IPS-20b (cell line): ENCODE results near the gene SPRY4.
A peak's percentile ranks its signal among the peaks of the same experiment; 100 is the strongest.

Experiments used
- H3K27ac ChIP-seq: one replicate; pipeline ENCODE4 v1.5.1; 2013; ENCODE audit warnings: low read length
- H3K27me3 ChIP-seq: 2 replicates; pipeline ENCODE4 v1.6.1; 2013; ENCODE audit warnings: mild to moderate bottlenecking, low read length, inconsistent platforms; ENCODE audit not compliant: insufficient read depth
- H3K36me3 ChIP-seq: 2 replicates; pipeline ENCODE4 v1.6.1; 2013; ENCODE audit warnings: low read depth, mild to moderate bottlenecking, inconsistent platforms, low read length, moderate library complexity; ENCODE audit not compliant: insufficient read depth
- H3K4me1 ChIP-seq: 2 replicates; pipeline ENCODE4 v1.6.1; 2013; ENCODE audit warnings: mild to moderate bottlenecking, control low read depth, inconsistent platforms, low read length, moderate library complexity; ENCODE audit not compliant: insufficient read depth
- H3K4me3 ChIP-seq: 2 replicates; pipeline ENCODE4 v1.5.1; 2013; ENCODE audit warnings: mild to moderate bottlenecking, low read length, inconsistent platforms
- H3K9ac ChIP-seq: 2 replicates; pipeline ENCODE4 v1.6.1; 2013; ENCODE audit warnings: low read depth, mild to moderate bottlenecking, inconsistent platforms, low read length, moderate library complexity
- H3K9me3 ChIP-seq: 2 replicates; pipeline ENCODE4 v1.6.1; 2013; ENCODE audit warnings: mild to moderate bottlenecking, low read depth, low read length, inconsistent platforms; ENCODE audit not compliant: insufficient read depth

The SPRY4 gene

GRCh38 chr5:142290577-142291299, 34.1 kb downstream of the SPRY4 start:
- Histone ChIP-seq H3K27ac (no peak overlapping the region), H3K9me3 (no peaks in the 10 kb centered on the region), H3K9ac (no peak overlapping the region), H3K27me3 (no peaks in the 10 kb centered on the region), H3K4me1 (peaks cover 16% of the 10 kb centered on the region; the same call in 1 of the 2 replicates), H3K4me3 (no peak overlapping the region), H3K36me3 (peaks cover 7% of the 10 kb centered on the region; the same call in 1 of the 2 replicates)

GRCh38 chr5:142289708-142290576, 34.9 kb downstream of the SPRY4 start:
- Histone ChIP-seq H3K9ac (no peak overlapping the region), H3K36me3 (peaks cover 7% of the 10 kb centered on the region; the same call in 1 of the 2 replicates), H3K27me3 (no peaks in the 10 kb centered on the region), H3K4me3 (no peak overlapping the region), H3K27ac (no peak overlapping the region), H3K4me1 (peaks cover 9% of the 10 kb centered on the region; the same call in 1 of the 2 replicates), H3K9me3 (no peaks in the 10 kb centered on the region)

- Histone ChIP-seq H3K27me3 (no peaks in the 10 kb centered on the region), H3K4me3 (no peak overlapping the region), H3K27ac (no peak overlapping the region), H3K36me3 (peaks cover 7% of the 10 kb centered on the region; the same call in 1 of the 2 replicates), H3K9ac (no peak overlapping the region), H3K9me3 (no peaks in the 10 kb centered on the region), H3K4me1 (peaks cover 12% of the 10 kb centered on the region; the same call in 1 of the 2 replicates)
These were observed 36.9 kb downstream of the SPRY4 start for GRCh38 chr5:142287973-142288313.

- H3K9me3 ChIP-seq: no peaks in the 10 kb centered on the region
- H3K9ac ChIP-seq: no peak overlapping the region
- H3K4me1 ChIP-seq: peaks cover 12% of the 10 kb centered on the region; the same call in 1 of the 2 replicates
- H3K4me3 ChIP-seq: no peak overlapping the region
- H3K27me3 ChIP-seq: no peaks in the 10 kb centered on the region
- no peak overlapping the region for H3K27ac ChIP-seq
- H3K36me3 ChIP-seq: peaks cover 7% of the 10 kb centered on the region; the same call in 1 of the 2 replicates
These were observed 37.5 kb downstream of the SPRY4 start for GRCh38 chr5:142287096-142287972.

- Histone ChIP-seq H3K4me3 (no peak overlapping the region), H3K36me3 (peaks cover 7% of the 10 kb centered on the region; the same call in 1 of the 2 replicates), H3K27ac (no peak overlapping the region), H3K9ac (no peak overlapping the region), H3K27me3 (no peaks in the 10 kb centered on the region), H3K9me3 (no peaks in the 10 kb centered on the region), H3K4me1 (peaks cover 12% of the 10 kb centered on the region; the same call in 1 of the 2 replicates)
These were observed 38.7 kb downstream of the SPRY4 start for GRCh38 chr5:142286111-142286510.

GRCh38 chr5:142283304-142283703, 41.5 kb downstream of the SPRY4 start:
- Histone ChIP-seq H3K27me3 (no peaks in the 10 kb centered on the region), H3K9me3 (no peaks in the 10 kb centered on the region), H3K36me3 (peaks cover 3% of the 10 kb centered on the region; the same call in 1 of the 2 replicates), H3K9ac (no peak overlapping the region), H3K4me1 (peaks cover 21% of the 10 kb centered on the region; the same call in 1 of the 2 replicates), H3K27ac (no peak overlapping the region), H3K4me3 (no peak overlapping the region)

GRCh38 chr5:142281966-142282365, 42.9 kb downstream of the SPRY4 start:
- Histone ChIP-seq H3K4me1 (peaks cover 16% of the 10 kb centered on the region; the same call in 1 of the 2 replicates), H3K9ac (no peak overlapping the region), H3K9me3 (no peaks in the 10 kb centered on the region), H3K27ac (no peak overlapping the region), H3K27me3 (no peaks in the 10 kb centered on the region), H3K36me3 (peaks cover 3% of the 10 kb centered on the region; the same call in 1 of the 2 replicates), H3K4me3 (no peak overlapping the region)

- Histone ChIP-seq H3K36me3 (peaks cover 2% of the 10 kb centered on the region; the same call in 1 of the 2 replicates), H3K27me3 (no peaks in the 10 kb centered on the region), H3K4me3 (no peak overlapping the region), H3K9ac (peak overlapping the region; percentile 35; the same call in 1 of the 2 replicates), H3K4me1 (peaks cover 16% of the 10 kb centered on the region; the same call in 1 of the 2 replicates), H3K9me3 (no peaks in the 10 kb centered on the region), H3K27ac (no peak overlapping the region)
These were observed 43.8 kb downstream of the SPRY4 start for GRCh38 chr5:142281008-142281367.

- Histone ChIP-seq H3K4me3 (no peak overlapping the region), H3K9me3 (no peaks in the 10 kb centered on the region), H3K36me3 (no peaks in the 10 kb centered on the region), H3K4me1 (peaks cover 16% of the 10 kb centered on the region; the same call in 1 of the 2 replicates), H3K9ac (peak overlapping the region; percentile 35; the same call in 1 of the 2 replicates), H3K27ac (peak overlapping the region; percentile 50), H3K27me3 (no peaks in the 10 kb centered on the region)
These were observed 44.5 kb downstream of the SPRY4 start for GRCh38 chr5:142280066-142281007.

- no peaks in the 10 kb centered on the region for H3K36me3 ChIP-seq
- H3K9me3 ChIP-seq: no peaks in the 10 kb centered on the region
- H3K27me3 ChIP-seq: no peaks in the 10 kb centered on the region
- H3K4me3 ChIP-seq: no peak overlapping the region
- peaks cover 12% of the 10 kb centered on the region; the same call in 1 of the 2 replicates for H3K4me1 ChIP-seq
- H3K9ac ChIP-seq: no peak overlapping the region
- H3K27ac ChIP-seq: no peak overlapping the region
These were observed 46.2 kb downstream of the SPRY4 start for GRCh38 chr5:142278627-142279026.
